Activated CD4-positive, alpha-beta T cell treated with anti-CD3 and anti-CD28 coated beads for 4 hours (primary cell): ENCODE measurements around the gene IGF2.
A peak's percentile ranks its signal among the peaks of the same experiment; 100 is the strongest.
"Not testable (repeated sequence)": the region's sequence is repeated elsewhere in the genome, so short reads cannot be mapped to it uniquely, and the experiment has no call there.

Experiments
- DNase-seq, 2 donors: peaks; one replicate each; pipeline ENCODE4 v3.0.0-alpha.2; 2020

Gene IGF2

GRCh38 chr11:2139123-2139521, at the start of gene IGF2:
Gene IGF2 (minus strand): TSS chr11:2139389. CDS start chr11:2135523, 3,866 bp downstream.
- DNase-seq, result peak in 1 of 2 donors; percentile 42

- no peak for DNase-seq
These were observed 49.6 kb upstream of the IGF2 start for GRCh38 chr11:2188745-2189144.

DNA sequence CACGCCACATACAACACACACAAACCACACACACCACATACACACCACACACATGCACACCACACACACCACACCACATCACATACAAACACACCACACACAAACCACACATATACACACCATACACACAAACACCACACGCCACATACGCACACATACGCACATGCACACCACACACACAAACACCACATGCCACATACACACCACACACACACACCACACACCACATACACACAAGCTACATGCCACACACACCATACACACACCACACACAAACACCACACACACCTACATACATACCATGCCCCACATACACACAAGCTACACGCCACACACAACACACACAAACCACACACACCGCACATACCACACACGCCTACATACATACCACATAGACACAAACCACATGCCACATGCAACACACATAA, 48.1 kb upstream of the IGF2 start:
- no peak for DNase-seq

- DNase-seq, result peak; percentile 28 to 31
These were observed 47.6 kb upstream of the IGF2 start for GRCh38 chr11:2186669-2187279.

GRCh38 chr11:2185324-2186085, 46.3 kb upstream of the IGF2 start:
- DNase-seq, result no peak

- no peak for DNase-seq
These were observed 43.7 kb upstream of the IGF2 start for GRCh38 chr11:2182692-2183474.

- DNase-seq, result no peak
These were observed 42.9 kb upstream of the IGF2 start for GRCh38 chr11:2182075-2182474.

DNA sequence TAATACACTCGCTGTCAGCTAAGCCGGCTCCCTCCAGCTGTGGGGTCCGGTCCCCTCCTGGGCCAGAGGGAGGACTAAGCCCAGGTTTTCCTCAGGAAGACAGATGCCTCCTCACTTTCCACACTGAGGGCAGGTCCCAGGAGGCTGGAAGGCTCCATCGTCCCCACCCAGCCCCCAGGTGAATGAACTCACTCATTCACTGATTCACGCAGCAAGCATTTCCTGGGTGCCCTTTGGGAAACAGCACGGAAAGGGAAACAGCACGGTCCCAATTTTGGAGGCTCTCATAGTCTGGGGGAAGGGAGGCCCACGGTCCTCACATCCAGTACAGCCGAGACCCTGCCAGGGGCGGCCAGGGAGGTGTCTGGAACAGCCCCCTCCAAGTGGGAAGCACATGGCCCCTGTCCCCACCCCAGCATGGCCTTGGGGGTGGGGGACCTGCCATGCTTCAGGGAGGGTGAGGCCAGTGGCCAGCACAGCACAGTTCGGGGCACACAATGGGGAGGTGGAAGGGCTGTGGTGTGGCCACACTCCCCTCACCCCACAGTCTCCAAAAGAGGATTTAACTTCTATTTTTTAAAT, 41.7 kb upstream of the IGF2 start:
- no peak for DNase-seq

GRCh38 chr11:2180347-2180746, 41.2 kb upstream of the IGF2 start:
- DNase-seq, result no peak

- DNase-seq, result no peak
These were observed 40.3 kb upstream of the IGF2 start for GRCh38 chr11:2179516-2179915.

DNA sequence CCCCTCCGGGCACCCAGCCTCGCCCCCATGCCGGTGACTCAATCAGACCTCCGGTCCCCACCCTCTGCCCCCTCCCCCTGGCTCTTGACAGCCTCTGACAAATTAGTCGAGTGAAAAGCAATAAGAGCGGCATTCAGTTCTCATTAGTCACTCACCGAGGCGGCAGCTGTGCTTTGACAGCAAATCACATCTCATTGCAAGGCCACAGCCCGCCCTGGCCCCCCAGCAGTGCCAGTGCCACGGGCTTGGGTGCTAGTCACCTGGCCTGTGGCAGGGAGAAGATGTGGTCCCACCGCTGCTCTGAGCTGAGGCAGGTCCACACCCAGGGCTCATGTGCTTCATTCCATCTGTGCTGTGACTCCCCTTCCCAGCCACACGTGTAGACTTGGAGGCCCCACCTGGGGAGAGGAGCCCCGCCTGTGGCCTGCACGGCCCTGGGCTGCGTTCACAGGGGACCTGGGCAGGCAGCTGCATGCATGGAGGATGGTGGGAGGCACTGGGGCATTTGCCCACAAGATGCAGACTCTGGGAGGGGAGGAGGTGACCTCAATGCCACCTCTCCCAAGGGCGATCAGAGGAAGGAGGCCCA, 39.8 kb upstream of the IGF2 start:
- DNase-seq, result no peak

DNA sequence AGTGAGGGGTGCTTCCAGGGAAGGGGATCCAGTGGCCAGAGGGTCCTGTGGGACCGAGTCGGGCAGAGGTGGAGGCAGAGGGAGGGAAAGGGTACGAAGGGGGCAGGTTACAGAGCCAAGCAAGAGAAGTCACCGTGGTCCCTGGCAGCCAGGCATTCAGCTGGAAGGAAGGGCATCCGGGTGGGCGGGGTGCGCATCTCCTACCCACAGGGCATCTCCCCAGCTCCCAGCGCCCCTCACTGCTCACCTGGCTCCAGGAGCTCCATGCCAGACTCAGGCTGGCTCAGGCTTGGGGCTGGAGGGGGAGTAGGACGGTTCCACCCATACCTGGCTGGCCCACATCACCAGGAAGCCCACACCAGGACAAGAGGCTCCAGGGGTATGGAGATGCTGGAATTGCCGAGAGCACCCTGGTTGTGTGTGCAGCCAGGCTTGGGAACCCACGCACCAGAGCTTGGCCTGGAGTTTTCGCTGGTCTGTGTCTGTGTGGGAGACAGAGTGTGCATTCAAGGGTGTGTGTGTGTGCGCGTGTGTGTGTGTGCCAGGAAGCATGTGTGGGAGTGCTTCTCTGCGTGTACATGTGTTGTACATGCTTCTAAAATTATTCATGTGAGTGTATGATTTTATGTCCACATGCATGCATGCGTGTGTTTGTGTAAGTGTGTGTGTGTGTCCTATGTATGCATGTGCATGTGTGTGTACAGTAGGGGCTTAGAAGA, 39.0 kb upstream of the IGF2 start:
- not testable (repeated sequence) for DNase-seq

- DNase-seq, result no peak
These were observed 37.9 kb upstream of the IGF2 start for GRCh38 chr11:2177076-2177475.

- no peak for DNase-seq
These were observed 37.3 kb upstream of the IGF2 start for GRCh38 chr11:2176389-2176900.

DNA sequence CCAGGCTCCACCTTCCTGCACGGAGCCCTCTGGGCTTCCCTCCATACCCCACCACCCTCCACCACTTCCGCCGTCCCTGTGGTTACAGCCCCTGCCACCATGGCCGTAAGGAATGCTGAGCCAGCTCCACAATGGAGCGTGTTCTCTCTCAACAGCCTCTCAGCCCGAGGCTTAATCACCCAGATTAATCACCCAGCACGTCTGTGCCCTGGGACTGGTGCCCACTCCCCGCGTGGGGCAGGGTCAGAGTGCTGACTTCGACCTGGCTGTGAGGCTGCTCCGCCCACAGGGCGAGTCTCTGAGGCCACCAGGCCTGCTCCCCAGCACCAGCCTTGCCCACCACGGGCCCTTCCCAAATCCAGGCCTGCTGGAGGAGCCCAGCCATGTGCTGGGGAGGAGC, 36.5 kb upstream of the IGF2 start:
- DNase-seq, result no peak

DNA sequence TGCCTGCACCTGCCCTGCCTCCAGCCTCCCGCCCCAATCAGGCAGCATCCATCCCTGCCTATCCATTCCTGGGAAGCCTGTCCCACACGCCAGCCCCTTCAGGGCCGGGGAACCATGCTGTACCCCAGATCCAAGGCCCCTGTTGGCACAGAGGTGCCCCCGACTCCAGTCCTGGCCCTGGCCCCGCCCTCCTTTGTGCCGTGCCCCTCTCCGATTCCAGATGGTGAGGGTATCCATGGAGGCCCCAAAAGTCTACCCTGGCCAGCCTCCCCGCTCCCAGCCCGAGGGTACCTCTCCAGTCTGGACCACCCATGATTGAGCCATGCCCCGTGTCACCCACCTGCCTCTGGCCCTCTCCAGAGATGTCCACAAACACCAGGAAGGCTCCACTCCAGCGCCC, 35.2 kb upstream of the IGF2 start:
- no peak for DNase-seq

- no peak for DNase-seq
These were observed 34.6 kb upstream of the IGF2 start for GRCh38 chr11:2173761-2174160.

- DNase-seq, result no peak
These were observed 34.0 kb upstream of the IGF2 start for GRCh38 chr11:2173150-2173693.

DNA sequence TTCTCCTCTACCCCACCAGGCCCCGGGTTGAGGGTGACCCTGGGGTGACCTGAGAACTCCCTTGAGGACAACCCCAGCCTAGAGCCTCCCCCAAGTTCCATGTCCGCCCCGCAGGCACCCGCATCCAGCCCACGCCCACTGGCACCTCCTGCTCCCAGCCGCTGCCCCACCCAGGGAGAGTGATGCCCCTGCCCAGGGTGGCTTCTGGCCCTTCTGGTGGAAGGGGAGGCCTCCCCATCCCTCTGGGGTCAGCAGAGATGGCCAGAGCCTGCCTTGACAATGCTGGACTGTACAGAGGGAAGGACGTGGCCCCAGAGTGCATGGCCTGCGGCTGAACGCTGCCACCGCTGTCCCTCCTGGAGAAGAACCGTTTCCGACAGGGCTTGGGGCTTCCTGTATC, 33.5 kb upstream of the IGF2 start:
- no peak for DNase-seq

GRCh38 chr11:2171591-2172003, 32.4 kb upstream of the IGF2 start, which contains the start of gene TH:
Gene TH (minus strand): TSS chr11:2171815. CDS start chr11:2171786, 29 bp downstream.
- DNase-seq, result no peak
